Adrenal gland (tissue), 5 donors: ENCODE results near the gene LPCAT1.

Experiments
- POLR2A ChIP-seq, 2 donors: fragments of 450-650 bp; IDR thresholded peaks; one replicate each; pipeline ENCODE4 v1.6.1; 2017; ENCODE audit warnings: antibody characterized with exemption in 2 of 2, mild to moderate bottlenecking in 2 of 2, moderate library complexity in 1 of 2
- TF ChIP-seq, protein P1 (sequence below), 6 experiments: fragments of 450-650 bp in 4 of 6; fragments of 200-600 bp in 2 of 6; sonication (generic) in 1 of 6; IDR thresholded peaks; 1 replicate in 5 of 6; 2 replicates in 1 of 6; pipeline versions ENCODE4 v1.5.1 to v1.8.0; 2016 to 2021; ENCODE audit warnings: antibody characterized with exemption in 6 of 6, mild to moderate bottlenecking in 2 of 6, moderate library complexity in 1 of 6
- donor health status: DM: no; HTN: no; CAD: no.

DNA sequence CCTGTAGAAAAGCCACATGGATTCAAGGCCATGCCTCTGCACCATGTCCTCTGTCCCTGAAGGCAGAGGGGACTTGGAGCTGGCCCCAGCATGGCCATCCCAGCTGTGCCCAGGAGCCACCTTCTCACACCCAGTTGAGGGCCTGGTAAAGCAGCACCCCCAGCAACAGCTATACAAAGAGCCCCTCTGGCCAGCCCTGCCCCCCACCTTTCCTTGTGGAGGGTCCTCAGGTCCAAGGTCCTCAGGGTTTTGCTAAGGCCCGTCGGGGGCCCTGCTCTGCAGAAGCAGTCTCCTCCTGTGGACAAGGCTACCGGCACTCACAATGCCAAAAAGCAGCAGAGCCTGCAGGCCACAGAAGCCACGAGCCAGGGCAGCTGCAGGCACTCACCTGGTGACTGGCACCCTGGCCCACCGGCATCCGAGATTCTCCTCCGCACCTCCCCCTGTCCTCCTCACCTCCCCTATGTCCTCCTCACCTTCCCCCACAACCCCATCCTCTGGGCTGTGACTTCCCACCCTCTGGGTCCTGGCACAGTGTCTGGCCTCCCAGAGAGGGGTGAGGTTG lies 39.9 kb upstream of the LPCAT1 start:
- TF ChIP-seq, protein P1, sequence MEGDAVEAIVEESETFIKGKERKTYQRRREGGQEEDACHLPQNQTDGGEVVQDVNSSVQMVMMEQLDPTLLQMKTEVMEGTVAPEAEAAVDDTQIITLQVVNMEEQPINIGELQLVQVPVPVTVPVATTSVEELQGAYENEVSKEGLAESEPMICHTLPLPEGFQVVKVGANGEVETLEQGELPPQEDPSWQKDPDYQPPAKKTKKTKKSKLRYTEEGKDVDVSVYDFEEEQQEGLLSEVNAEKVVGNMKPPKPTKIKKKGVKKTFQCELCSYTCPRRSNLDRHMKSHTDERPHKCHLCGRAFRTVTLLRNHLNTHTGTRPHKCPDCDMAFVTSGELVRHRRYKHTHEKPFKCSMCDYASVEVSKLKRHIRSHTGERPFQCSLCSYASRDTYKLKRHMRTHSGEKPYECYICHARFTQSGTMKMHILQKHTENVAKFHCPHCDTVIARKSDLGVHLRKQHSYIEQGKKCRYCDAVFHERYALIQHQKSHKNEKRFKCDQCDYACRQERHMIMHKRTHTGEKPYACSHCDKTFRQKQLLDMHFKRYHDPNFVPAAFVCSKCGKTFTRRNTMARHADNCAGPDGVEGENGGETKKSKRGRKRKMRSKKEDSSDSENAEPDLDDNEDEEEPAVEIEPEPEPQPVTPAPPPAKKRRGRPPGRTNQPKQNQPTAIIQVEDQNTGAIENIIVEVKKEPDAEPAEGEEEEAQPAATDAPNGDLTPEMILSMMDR (IDR thresholded peaks at IDR 0.05) = no peak
- no peak for TF ChIP-seq POLR2A (IDR thresholded peaks at IDR 0.05)
